Measurements from ENCODE around the gene WDR46.
"Not testable (repeated sequence)": the region's sequence is repeated elsewhere in the genome, so short reads cannot be mapped to it uniquely, and the experiment has no call there.

WDR46 gene

DNA sequence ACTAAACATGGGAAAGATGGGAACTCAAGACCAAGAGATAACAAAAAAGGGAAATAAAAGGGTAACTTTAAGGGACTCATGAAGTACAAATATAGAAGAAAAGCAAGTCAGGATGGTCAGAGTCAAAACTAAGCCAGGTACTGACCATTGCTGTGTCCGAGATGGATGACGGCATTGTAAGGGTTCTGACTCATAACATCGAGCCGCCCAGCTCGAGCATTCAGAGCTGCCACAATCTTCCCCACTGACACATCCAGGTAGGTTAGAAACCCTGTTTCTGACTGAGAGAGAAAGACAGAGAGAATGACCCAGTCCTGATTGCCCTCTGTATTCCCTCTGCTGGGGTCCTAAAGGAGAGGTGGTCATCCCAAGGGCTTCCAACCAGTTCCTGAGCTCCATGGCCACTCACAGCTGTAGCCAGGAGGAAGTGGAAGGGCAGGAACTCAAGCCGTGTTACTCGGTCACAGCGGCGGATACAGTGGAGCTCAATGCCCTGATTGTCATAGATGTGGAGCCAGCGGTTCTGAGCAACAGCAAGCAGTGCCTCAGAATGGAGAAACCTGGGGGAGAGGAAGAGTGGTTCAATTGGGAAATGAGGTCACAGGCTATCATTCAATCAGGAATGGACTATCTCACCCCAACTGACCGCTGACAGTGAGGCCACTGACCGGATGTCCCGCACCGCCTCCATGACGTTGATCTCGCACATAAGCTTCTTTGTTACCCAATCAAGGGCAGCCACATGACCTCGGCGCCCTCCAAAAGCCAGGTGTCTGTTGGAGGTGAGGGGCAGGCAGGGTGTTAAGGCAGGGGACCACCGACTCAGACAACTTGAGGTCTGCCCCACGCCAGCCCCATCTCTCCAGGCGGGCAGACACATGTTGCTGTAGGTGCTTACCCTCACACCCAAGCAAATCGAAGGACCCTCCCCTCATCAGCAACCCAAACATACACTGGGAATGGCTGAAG is 1.8 kb downstream of the WDR46 start:
- no peak for DNase-seq

DNA sequence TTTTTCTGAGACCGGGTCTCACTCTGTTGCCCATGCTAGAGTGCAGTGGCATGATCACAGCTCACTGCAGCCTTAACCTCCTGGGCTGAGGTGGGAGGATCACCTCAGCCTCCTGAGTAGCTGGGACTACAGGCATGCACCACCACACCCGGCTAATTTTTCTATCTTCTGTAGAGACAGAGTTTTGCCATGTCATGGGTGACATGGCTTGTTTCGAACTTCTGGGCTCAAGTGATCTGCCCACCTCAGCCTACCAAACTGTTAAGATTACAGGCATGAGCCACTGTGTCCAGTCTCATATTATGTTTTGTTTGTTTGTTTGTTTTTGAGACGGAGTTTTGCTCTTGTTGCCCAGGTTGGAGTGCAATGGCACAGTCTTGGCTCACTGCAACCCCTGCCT is 3.8 kb downstream of the WDR46 start:
- not testable (repeated sequence) for DNase-seq

DNA sequence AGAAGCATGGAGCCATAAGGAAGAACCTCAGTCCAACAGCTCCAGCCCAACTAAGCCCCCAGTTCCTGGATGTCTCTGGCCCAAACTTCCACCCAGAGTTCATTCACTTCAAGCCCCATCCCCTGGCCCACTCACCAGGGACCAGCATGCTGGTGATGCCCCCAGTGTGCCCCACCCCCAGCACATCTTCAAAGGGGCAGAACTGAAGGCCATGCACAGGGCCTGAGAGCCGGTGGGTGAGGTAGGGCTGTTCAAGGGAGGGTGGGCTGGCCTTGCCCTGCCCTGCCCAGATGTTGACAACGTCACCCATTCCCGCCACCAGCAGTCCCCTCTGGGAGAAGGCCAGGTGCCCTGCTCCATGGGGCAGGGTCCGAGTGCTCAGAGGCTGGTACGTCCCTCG is 8.5 kb downstream of the WDR46 start:
- no peak for DNase-seq

DNA sequence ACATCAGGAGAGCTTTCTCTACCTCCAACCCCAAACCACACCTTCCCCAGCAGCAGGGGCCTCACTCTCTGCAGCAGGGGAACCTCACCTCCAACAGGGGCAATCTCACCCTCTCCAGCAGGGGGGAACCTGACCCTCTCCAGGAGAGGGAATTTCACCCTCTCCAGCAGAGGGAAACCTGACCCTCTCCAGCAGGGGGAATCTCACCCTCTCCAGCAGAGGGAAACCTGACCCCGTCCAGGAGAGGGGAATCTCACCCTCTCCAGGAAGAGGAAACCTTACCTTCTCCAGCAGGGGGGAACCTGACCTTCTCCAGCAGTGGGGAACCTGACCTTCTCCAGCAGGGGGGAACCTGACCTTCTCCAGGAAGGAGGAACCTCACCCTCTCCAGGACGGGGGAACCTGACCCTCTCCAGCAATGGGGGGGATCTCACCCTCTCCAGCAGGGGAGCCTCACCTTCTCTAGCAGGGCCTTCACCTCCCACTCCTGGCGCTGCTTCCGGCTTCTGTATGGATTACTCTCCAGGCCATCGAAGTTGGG is 9.0 kb downstream of the WDR46 start:
- no peak for DNase-seq

DNA sequence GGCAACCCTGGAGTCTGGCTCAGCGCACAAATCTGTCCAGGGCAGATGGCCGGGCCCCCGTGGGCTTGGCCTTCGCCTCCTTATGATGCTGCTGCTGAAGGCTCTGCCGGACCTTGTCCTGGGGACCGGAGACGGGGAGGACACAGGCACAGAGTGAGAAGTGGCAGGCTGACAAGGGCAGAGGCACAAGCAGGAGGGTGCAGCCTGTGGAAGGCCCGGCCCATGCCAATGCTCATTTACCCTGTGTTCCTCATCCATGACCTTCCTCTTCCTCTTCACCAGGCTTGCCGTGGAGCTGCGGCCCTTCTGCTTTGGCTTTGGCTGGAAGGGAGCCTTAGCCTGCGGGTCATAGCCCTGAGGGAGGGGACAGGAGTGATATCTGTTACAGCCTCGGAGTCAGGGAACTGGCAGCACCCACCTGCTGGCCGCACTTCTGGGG is 9.8 kb downstream of the WDR46 start:
- DNase-seq: no peak

DNA sequence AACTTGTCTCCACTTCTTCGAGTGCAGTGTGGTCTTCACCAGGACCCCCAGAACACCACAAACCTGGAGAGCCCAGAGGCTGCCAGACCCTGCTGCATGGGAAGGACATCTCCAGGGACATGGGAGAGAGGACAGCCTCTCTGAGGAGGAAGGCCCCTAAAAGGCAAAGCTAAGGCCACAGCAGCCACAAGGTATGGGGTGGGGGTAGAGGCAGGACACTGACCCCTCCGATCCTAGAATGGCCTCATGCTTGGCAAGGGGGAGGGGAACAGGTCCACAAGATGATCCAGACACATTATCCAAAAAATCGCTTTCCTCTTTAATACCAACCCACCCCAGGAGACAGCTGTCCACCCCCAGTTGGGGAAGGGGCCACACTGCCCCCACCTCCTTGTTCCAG is 10.2 kb downstream of the WDR46 start:
- no peak for DNase-seq

DNA sequence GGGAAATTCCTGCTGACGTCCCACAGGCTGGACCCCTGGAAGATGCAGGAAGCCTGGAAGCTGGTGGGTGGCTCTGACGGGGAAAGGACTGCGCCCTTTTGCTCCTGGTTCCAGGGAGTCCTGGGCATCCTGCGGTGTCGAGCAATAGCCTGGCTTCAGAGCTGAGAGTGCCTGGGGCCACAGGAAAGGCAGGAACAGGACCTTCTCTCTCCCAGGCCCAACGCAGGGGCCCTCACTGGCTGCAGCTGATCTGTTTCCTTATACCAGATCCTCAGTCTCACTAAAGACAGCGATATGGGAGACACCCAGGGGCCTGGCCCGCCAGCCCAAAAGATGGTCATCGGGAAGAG is 10.7 kb downstream of the WDR46 start:
- no peak for DNase-seq

DNA sequence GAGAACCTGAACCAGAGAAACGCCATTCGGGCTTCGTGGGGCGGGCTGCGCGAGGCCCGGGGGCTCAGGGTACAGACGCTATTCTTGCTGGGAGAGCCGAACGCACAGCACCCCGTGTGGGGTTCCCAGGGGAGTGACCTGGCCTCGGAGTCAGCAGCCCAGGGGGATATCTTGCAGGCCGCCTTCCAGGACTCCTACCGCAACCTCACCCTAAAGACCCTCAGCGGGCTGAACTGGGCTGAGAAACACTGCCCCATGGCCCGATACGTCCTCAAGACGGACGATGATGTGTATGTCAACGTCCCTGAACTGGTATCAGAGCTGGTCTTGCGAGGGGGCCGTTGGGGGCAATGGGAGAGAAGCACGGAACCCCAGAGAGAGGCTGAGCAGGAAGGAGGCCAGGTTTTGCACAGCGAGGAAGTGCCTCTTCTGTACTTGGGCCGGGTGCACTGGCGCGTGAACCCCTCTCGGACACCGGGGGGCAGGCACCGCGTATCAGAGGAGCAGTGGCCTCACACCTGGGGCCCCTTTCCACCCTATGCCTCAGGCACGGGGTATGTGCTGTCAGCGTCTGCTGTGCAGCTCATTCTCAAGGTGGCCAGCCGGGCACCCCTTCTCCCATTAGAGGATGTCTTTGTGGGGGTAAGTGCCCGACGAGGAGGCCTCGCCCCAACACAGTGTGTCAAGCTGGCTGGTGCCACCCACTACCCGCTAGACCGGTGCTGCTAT is 11.2 kb downstream of the WDR46 start:
- no peak for DNase-seq

DNA sequence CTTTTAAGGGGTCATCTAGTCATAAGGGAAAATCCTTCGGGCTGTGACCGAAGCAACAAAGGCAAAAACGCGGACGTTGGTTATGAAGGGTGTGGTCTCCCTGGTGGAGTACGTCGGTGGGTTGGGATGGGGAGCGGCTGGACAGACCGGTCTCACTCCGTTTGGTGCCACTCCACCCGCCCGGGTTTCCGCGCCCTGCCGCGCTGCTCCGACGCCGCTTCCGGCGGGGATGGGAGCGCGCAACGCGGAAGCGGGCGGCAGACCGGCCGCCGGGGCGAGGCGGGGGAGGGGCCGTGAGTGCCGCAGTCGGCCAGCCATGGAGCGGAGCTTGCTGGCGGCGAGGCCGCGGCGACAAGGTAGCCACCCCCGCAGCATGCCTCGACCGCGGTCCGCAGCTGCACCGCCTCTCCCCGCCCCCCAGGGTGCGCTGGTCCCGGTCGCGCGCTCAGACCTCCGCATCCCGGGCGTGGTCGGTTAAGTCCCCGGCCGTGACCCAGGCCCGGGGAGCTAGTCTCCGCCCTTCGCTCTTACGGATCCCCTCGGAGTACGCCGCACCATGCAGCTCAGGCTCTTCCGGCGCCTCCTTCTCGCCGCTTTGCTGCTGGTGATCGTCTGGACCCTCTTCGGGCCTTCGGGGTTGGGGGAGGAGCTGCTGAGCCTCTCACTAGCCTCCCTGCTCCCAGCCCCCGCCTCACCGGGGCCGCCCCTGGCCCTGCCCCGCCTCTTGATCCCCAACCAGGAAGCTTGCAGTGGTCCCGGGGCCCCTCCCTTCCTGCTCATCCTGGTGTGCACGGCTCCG is 12.0 kb downstream of the WDR46 start, which contains the start of gene B3GALT4:
Gene B3GALT4 (plus strand): TSS at position 260 of the 799 bp plus-strand sequence. CDS start 297 bp downstream, at position 557.
- DNase-seq: no peak

DNA sequence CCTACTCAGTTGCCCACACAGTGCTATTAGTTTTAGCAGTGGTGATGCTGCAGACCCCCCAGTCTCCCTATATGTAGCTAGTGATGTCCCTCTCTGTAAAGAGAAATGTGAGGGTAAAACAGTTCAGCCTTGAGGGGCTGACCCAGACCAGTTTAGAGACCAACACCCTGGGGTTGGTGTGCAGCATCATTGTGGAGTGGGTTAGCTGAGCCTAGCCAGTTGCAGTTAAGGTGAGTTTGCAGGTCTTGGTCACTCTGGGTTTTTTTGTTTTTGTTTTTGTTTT is 12.5 kb downstream of the WDR46 start:
- no peak for DNase-seq

DNA sequence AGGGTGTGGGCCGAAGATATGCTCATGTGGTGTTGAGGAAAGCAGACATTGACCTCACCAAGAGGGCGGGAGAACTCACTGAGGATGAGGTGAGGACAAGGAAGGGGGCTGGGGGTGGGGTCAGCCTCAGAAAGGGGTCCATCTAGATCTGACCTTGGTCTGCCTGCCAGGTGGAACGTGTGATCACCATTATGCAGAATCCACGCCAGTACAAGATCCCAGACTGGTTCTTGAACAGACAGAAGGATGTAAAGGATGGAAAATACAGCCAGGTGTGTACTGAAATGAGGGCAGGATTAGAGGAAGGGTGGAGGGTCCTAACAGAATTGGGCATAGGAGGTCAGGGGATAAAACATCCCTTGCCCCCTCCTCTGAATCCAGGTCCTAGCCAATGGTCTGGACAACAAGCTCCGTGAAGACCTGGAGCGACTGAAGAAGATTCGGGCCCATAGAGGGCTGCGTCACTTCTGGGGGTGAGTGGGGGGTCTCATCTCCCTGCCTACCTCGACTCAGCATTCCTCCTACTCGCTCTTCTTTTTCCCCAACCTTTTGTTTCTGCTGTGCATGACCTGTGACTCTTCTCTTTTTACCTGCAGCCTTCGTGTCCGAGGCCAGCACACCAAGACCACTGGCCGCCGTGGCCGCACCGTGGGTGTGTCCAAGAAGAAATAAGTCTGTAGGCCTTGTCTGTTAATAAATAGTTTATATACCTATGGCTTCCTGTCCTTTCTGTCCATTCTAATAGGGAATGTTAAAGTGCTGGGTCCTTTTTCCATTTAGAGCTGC is 13.1 kb downstream of the WDR46 start:
- DNase-seq: not testable (repeated sequence)

DNA sequence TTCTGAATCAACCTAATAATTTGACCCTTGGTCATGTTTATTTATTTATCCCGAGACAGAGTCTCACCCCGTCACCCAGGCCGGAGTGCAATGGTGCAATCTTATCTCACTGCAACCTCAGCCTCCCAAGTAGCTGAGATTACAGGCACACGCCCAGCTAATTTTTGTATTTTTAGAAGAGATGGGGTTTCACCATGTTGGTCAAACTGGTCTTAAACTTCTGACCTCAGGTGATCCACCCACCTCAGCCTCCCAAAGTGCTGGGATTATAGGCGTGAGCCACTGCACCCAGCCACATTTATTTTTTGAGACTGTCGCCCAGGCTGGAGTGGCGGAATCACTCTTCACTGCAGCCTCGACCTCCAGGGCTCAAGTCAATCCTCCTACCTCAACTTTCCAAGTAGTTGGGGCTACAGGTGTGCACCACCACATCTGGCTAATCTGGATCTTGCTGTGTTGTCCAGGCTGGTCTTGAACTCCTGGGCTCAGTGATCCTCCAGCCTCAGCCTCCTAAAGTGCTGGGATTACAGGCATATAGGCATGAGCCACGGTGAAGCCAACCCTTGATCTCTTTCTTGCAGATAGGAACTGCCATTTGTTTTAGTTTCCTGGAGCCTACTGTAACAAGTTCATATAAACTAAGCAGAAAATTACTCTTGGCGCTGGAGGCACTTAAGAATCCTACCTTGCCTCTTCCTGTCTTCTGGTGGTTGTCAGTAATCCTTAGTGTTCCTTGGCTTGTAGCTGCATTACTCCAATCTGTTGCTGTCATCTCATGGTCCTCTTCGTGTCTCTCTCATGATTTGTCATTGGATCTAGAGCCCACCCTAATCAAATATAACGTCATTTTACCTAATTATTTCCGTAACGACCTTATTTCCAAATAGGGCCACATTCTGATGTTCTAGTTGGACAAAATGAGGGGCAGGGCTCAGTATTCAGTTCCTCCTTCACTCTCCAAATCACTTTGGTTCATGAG is 14.8 kb downstream of the WDR46 start:
- no peak for DNase-seq

DNA sequence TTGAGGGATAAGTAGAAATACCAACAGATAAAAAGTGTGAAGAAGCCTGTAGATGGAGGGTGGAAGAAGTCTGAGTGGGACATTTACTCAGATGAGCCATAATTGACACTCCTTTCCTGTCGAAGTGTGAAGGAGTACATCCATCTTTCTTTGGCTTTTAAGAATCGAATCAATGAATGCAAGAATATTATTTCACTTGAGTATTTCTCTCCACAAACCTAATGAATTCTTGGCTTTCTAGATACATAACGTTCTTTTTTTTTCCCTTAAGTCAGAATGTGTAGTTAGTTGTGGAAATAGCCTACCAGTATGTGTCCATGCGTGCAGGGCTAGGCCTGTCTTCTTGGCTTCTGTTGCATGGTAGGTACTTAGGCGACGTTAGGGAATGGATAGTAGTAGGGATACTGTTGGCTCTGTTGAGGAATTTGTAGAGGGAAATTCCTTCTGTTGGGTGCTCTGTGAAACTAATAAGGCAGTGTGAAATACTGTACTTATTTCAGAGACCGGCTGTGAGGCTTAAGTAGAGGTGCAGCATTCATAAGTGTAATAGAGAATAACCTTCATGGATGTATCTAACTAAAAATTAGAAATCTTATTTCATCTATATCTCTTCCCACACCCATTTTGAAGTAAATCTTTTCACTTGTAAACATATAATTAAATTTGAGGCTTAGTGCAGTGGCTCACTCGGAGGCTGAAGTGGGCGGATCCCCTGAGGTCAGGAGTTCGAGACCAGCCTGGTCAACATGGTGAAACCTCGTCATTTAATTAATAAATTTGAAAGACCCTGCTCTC is 15.7 kb downstream of the WDR46 start:
- DNase-seq: no peak

DNA sequence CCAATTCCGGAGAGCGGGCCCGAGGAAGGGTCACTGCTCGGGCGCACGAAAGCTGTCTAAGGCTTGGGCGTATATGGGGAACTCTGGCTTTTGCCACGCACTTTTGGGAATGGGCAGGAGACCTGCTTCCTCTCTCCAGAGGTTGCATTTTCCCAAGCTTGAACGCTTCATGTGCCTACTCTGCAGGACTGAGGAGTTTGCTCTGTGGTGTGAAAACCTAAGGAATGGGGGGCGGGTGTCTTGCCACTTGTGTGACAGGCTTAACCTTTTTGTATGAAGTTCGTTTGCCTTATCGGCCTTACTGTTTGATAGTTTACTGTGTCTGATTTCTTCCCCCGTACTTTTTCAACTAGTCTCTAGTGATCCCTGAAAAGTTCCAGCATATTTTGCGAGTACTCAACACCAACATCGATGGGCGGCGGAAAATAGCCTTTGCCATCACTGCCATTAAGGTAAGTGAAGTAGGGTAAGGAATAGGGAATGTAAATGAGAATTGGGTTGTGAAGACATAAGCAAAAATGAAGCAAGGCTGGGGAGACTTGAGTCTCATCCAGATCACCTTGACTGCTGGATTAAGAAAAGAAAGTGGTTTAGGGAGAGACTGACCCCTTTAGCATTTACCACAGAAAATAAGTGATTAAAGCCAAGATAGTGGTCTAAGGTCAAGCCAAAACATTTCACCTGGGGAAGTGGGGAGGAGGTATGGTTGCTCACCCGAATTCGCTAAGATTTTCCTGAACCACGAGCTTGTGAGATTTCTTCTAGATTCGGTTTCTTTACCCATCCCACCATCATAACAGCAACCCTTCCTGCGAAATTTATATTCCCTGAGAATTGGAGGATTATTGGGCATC is 16.5 kb downstream of the WDR46 start:
- no peak for DNase-seq

DNA sequence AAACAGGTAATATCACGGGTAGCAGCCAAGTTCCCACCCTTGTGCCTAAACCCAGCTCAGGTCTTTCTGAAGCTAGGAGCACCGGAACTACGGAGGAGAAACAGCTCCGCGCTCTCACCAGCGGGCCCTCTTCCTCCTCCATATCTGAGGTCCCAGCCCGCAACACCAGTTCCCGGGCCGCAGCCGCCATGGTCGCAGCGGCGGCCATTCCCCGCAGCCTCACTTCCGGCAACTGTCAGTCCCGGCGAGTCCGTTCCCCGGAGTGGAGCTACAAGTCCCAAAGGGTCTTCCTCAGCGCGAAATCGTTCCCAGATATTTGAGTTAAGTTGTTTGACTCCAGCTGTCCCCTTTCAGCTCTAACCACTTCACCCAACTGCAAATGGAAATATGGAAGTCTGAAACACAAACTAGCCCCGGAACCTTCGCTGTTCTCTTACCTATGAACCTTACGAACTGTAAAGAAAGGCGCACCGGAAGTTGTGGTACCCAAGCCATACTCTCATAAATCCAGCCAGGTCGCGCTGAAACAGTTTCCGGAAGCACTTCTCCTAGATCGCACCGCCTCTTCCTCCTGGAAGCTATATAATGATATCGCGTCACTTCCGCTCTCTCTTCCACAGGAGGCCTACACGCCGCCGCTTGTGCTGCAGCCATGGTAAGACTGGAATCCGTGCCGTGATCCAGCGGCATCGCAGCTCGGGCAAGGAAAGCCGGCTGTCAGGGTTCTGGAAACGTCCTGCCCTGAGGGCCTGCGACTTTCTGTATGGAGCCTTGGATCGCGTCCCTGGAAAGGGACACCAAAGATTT is 17.4 kb downstream of the WDR46 start, which contains the start of the genes RPS18 and VPS52:
Gene RPS18 (plus strand): TSS at position 608 of the 807 bp plus-strand sequence. CDS start 45 bp downstream, at position 653.
Gene VPS52 (minus strand): TSS at position 409 of the 807 bp plus-strand sequence. CDS start 201 bp downstream, at position 208.
- peak; percentile 95 for DNase-seq

DNA sequence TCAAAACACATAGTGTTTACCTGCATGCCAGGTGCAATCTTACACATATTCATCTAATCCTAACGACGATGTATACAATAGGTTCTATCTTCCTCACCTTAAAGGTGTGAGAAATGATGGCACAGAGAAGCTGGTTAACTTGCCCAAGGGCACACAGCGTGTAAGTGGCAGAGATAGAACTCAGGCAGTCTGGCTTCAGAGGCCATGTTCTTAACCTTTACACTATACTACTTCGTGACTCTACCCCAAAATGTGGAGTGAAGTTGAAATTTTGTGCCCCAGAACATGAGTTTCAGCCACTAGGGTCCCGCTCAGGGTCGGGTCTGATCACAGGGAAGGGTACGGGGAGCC is 17.9 kb downstream of the WDR46 start:
- DNase-seq: no peak

DNA sequence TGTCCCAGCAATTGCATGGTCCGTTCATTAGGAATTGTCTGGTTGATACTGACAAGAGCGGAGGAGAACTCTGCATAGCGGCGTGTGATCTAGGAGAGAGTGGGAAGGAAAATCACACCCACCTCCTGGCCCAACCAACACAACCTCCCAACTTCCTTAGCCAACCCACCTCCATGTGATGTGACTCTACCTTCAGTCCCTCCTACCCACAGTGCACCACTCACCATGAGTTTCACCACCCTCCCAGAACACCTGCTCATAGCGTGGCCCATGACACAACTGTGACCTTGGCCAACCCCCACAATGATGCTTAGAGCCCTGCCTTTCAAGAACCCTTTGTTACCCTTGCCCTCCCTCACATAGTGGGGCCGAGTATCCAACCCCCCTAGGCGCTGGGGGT is 25.0 kb downstream of the WDR46 start:
- no peak for DNase-seq

DNA sequence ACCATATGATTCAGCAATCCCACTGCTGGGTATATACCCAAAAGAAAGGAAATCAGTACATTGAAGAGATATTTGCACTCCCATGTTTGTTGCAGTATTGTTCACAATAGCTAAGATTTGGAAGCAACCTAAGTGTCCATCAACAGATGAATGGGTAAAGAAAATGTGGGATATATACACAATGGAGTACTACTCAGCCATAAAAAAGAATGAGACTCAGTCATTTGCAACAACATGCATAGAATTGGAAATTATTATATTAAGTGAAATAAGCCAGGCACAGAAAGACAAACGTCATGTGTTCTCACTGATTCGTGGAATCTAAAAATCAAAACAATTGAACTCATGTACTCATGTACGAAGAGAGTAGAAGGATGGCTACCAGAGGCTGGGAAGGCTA is 26.5 kb downstream of the WDR46 start:
- not testable (repeated sequence) for DNase-seq
